BJ (cell line): ENCODE measurements around the gene MOV10L1. TPM values are rescaled to one million over a fixed set of nuclear protein-coding genes. Genes with fewer than 3 reads are reported as not detected.

Experiments used
- CTCF ChIA-PET: fragments of 350-600 bp; formaldehyde crosslinking; extraction: SDS; loops from one replicate; lab custom pipeline; 2021; ENCODE audit warnings: antibody characterized with exemption, inconsistent platforms; lab: Yijun Ruan, JAX
- POLR2A ChIA-PET: fragments of 300-600 bp; sonication (Branson Sonifier 250); formaldehyde crosslinking; extraction: SDS; loops from one replicate; lab custom pipeline; 2021; ENCODE audit warnings: antibody characterized with exemption; lab: Charles Lee
- DNase-seq: peaks from one replicate; pipeline ENCODE4 v3.0.0-alpha.2; 2011; ENCODE audit warnings: low read depth
- H3K27me3 ChIP-seq: 2 replicates; pipeline ENCODE4 v1.6.0; 2011; ENCODE audit warnings: low read length; ENCODE audit not compliant: control insufficient read depth, insufficient read depth
- H3K36me3 ChIP-seq: 2 replicates; pipeline ENCODE4 v1.5.1; 2011; ENCODE audit warnings: low read length; ENCODE audit not compliant: control insufficient read depth, insufficient read depth
- H3K4me3 ChIP-seq: 2 replicates; pipeline ENCODE4 v1.5.1; 2011; ENCODE audit warnings: low read depth, mild to moderate bottlenecking, control low read depth, low read length
- CTCF ChIP-seq: IDR thresholded peaks from 2 replicates; pipeline ENCODE4 v1.5.1; 2011; ENCODE audit warnings: low read depth, mild to moderate bottlenecking, control low read depth, inconsistent platforms, low read length, moderate library complexity; ENCODE audit not compliant: insufficient read depth
- polyA plus RNA-seq: library from polyadenylated mRNA; depleted of rRNA; stranded (reverse); fragments of >200 nt; gene quantifications from 2 replicates; pipeline ENCODE4 v1.2.3, GENCODE V29; 2011

MOV10L1 gene
- polyA plus RNA-seq, 1 experiment, result 6.6 TPM

- no peak for DNase-seq
- H3K27me3 ChIP-seq, result no peaks in the 10 kb centered on the region
- no peak for TF ChIP-seq CTCF
- POLR2A ChIA-PET, result no interaction called here
- H3K36me3 ChIP-seq, result peaks cover 3% of the 10 kb centered on the region
- CTCF ChIA-PET, result interaction anchor here (0.6 kb wide), 1 partner anchor 173 kb away, joined by 3 read pairs; no protein-coding TSS in a partner anchor
- peak overlapping the region; percentile 81 for H3K4me3 ChIP-seq
These were observed 97.1 kb downstream of the MOV10L1 start for GRCh38 chr22:50186761-50187523.

- no peak for DNase-seq
- H3K27me3 ChIP-seq, result no peaks in the 10 kb centered on the region
- H3K36me3 ChIP-seq, result peaks cover 6% of the 10 kb centered on the region
- TF ChIP-seq CTCF, result no peak
- no peak overlapping the region for H3K4me3 ChIP-seq
- POLR2A ChIA-PET, result no interaction called here
- CTCF ChIA-PET, result no interaction called here
These were observed 98.5 kb downstream of the MOV10L1 start for GRCh38 chr22:50188356-50188755.

- ChIA-PET CTCF (interaction anchor here (0.7 to 1.6 kb wide), 2 partner anchors 17 to 159 kb away, joined by 4 to 5 read pairs; no protein-coding TSS in a partner anchor), POLR2A (no interaction called here)
- no peak for TF ChIP-seq CTCF
- H3K27me3 ChIP-seq, result no peaks in the 10 kb centered on the region
- DNase-seq, result no peak
- no peak overlapping the region for H3K4me3 ChIP-seq
- peaks cover 16% of the 10 kb centered on the region for H3K36me3 ChIP-seq
These were observed 99.5 kb downstream of the MOV10L1 start for GRCh38 chr22:50189184-50189848.

- no peak for TF ChIP-seq CTCF
- Histone ChIP-seq H3K27me3 (no peaks in the 10 kb centered on the region), H3K36me3 (peaks cover 20% of the 10 kb centered on the region), H3K4me3 (peak overlapping the region; percentile 47; the same call in 1 of the 2 replicates)
- ChIA-PET POLR2A (no interaction called here), CTCF (interaction anchor here (0.7 to 1.8 kb wide), 3 partner anchors 17 to 160 kb away, joined by 4 to 5 read pairs (median 5); no protein-coding TSS in a partner anchor)
- no peak for DNase-seq
These were observed 100.0 kb downstream of the MOV10L1 start for GRCh38 chr22:50189849-50190181.

- peak overlapping the region; percentile 47 for H3K4me3 ChIP-seq
- peaks cover 24% of the 10 kb centered on the region for H3K36me3 ChIP-seq
- H3K27me3 ChIP-seq, result no peaks in the 10 kb centered on the region
- POLR2A ChIA-PET, result interaction anchor here (0.5 kb wide), 2 partner anchors 25 to 84 kb away, joined by 8 read pairs; no protein-coding TSS in a partner anchor
- CTCF ChIA-PET, result interaction anchor here (0.9 to 1.8 kb wide), 4 partner anchors 13 to 160 kb away, joined by 3 to 5 read pairs (median 4); no protein-coding TSS in a partner anchor
- peak; percentile 74 for TF ChIP-seq CTCF
- no peak for DNase-seq
These were observed 100.6 kb downstream of the MOV10L1 start for GRCh38 chr22:50190182-50190940.
